HepG2 (cell line): ENCODE measurements around the gene HS6ST2.

Source experiments
- HMGA1 ChIP-seq: sonication (generic); formaldehyde crosslinking; conservative IDR thresholded peaks from 2 replicates; pipeline ENCODE4 v1.4.0; 2020; ENCODE audit warnings: missing genetic modification reagents
- KDM5A ChIP-seq: fragments of 200-600 bp; sonication (generic); IDR thresholded peaks from 2 replicates; pipeline ENCODE4 v1.7.0; 2018; ENCODE audit warnings: antibody characterized with exemption, mild to moderate bottlenecking, low read length, borderline replicate concordance
- MXD4 ChIP-seq: IDR thresholded peaks from 2 replicates; pipeline ENCODE4 v1.6.1; 2016; ENCODE audit warnings: mild to moderate bottlenecking, missing biosample characterization, missing genetic modification reagents
- MYNN ChIP-seq: sonication (generic); formaldehyde crosslinking; IDR thresholded peaks from 2 replicates; pipeline ENCODE4 v1.4.0; 2020; ENCODE audit warnings: mild to moderate bottlenecking, low read depth, missing genetic modification reagents
- POLR2A ChIP-seq, 2 experiments: IDR thresholded peaks; 2 replicates each; pipeline ENCODE4 v1.6.1; 2011; ENCODE audit warnings: low read depth in 2 of 2, low read length in 2 of 2, mild to moderate bottlenecking in 1 of 2, moderate library complexity in 1 of 2; ENCODE audit not compliant: insufficient read depth in 1 of 2
- POLR2AphosphoS5 ChIP-seq: IDR thresholded peaks from 2 replicates; pipeline ENCODE4 v1.6.1; 2012; ENCODE audit warnings: low read depth, low read length
- TAF1 ChIP-seq: sonication (generic); formaldehyde crosslinking; IDR thresholded peaks from 2 replicates; pipeline ENCODE4 v1.4.0; 2020; ENCODE audit warnings: missing genetic modification reagents
- ZC3H4 ChIP-seq: sonication (generic); formaldehyde crosslinking; IDR thresholded peaks from 2 replicates; pipeline ENCODE4 v1.4.0; 2020; ENCODE audit warnings: missing genetic modification reagents, borderline replicate concordance
- ZZZ3 ChIP-seq: sonication (generic); formaldehyde crosslinking; IDR thresholded peaks from 2 replicates; pipeline ENCODE4 v1.4.0; 2020; ENCODE audit warnings: missing genetic modification reagents, mild to moderate bottlenecking, borderline replicate concordance
- TF ChIP-seq, protein P1 (sequence below): sonication (generic); formaldehyde crosslinking; conservative IDR thresholded peaks from 2 replicates; pipeline ENCODE4 v1.4.0; 2020; ENCODE audit warnings: missing genetic modification reagents
- TF ChIP-seq, protein P2 (sequence below): sonication (generic); formaldehyde crosslinking; IDR thresholded peaks from 2 replicates; pipeline ENCODE4 v1.4.0; 2020; ENCODE audit warnings: mild to moderate bottlenecking, missing genetic modification reagents
- TF ChIP-seq, protein P3 (sequence below): IDR thresholded peaks from 2 replicates; pipeline ENCODE4 v1.6.1; 2016; ENCODE audit warnings: low read depth, borderline replicate concordance
- TF ChIP-seq, protein P4 (sequence below): sonication (generic); formaldehyde crosslinking; IDR thresholded peaks from 2 replicates; pipeline ENCODE4 v1.5.0; 2020; ENCODE audit warnings: mild to moderate bottlenecking, missing genetic modification reagents, moderate library complexity

DNA sequence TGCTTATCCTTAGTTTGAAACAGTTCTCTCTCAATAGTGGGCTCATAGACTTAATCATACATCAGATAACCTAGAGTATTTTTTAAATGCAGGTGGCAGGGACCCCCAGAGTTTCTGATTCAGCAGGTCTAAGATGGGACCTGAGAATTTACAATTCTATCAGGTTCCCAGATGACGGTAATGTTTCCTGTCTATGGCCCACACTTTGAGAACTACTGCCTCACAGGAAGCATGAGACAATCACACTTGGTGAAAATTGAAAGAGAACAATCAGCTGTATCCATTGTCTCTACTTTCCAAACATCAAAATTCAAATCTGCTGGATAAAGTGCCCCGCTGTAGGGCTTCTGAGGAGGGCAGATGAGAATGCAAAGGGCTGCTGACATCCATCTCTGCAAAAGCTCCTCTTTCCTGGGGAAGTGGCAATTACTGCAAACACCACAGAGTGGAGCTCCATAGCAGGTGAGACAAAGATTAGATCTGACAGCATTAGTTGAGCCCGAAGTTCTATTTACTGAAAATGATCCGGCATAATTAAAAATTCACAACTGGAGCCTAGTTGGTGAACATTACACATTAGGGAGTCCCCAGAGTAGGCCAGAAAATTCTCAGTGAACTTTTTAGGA is 281.8 kb downstream of the HS6ST2 start:
- TF ChIP-seq KDM5A (no peak), TAF1 (CRISPR knock-in tag) (no peak), POLR2AphosphoS5 (no peak), MXD4 (CRISPR knock-in tag) (no peak), HMGA1 (CRISPR knock-in tag) (no peak), MYNN (CRISPR knock-in tag) (no peak), ZZZ3 (CRISPR knock-in tag) (no peak), POLR2A (IDR thresholded peaks at IDR 0.05; ENCODE audit: insufficient read depth in 1 of 2, low read depth in 2 of 2, low read length in 2 of 2) (no peak), ZC3H4 (CRISPR knock-in tag) (no peak)
- TF ChIP-seq, protein P1, sequence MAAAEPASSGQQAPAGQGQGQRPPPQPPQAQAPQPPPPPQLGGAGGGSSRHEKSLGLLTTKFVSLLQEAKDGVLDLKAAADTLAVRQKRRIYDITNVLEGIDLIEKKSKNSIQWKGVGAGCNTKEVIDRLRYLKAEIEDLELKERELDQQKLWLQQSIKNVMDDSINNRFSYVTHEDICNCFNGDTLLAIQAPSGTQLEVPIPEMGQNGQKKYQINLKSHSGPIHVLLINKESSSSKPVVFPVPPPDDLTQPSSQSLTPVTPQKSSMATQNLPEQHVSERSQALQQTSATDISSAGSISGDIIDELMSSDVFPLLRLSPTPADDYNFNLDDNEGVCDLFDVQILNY (CRISPR knock-in tag) = no peak
- TF ChIP-seq, protein P2, sequence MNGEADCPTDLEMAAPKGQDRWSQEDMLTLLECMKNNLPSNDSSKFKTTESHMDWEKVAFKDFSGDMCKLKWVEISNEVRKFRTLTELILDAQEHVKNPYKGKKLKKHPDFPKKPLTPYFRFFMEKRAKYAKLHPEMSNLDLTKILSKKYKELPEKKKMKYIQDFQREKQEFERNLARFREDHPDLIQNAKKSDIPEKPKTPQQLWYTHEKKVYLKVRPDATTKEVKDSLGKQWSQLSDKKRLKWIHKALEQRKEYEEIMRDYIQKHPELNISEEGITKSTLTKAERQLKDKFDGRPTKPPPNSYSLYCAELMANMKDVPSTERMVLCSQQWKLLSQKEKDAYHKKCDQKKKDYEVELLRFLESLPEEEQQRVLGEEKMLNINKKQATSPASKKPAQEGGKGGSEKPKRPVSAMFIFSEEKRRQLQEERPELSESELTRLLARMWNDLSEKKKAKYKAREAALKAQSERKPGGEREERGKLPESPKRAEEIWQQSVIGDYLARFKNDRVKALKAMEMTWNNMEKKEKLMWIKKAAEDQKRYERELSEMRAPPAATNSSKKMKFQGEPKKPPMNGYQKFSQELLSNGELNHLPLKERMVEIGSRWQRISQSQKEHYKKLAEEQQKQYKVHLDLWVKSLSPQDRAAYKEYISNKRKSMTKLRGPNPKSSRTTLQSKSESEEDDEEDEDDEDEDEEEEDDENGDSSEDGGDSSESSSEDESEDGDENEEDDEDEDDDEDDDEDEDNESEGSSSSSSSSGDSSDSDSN (CRISPR knock-in tag) = no peak
- TF ChIP-seq, protein P3, sequence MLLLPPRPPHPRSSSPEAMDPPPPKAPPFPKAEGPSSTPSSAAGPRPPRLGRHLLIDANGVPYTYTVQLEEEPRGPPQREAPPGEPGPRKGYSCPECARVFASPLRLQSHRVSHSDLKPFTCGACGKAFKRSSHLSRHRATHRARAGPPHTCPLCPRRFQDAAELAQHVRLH (CRISPR knock-in tag) = no peak
- TF ChIP-seq, protein P4, sequence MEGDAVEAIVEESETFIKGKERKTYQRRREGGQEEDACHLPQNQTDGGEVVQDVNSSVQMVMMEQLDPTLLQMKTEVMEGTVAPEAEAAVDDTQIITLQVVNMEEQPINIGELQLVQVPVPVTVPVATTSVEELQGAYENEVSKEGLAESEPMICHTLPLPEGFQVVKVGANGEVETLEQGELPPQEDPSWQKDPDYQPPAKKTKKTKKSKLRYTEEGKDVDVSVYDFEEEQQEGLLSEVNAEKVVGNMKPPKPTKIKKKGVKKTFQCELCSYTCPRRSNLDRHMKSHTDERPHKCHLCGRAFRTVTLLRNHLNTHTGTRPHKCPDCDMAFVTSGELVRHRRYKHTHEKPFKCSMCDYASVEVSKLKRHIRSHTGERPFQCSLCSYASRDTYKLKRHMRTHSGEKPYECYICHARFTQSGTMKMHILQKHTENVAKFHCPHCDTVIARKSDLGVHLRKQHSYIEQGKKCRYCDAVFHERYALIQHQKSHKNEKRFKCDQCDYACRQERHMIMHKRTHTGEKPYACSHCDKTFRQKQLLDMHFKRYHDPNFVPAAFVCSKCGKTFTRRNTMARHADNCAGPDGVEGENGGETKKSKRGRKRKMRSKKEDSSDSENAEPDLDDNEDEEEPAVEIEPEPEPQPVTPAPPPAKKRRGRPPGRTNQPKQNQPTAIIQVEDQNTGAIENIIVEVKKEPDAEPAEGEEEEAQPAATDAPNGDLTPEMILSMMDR (CRISPR knock-in tag) = peak; percentile 11; the same call in 1 of the 2 replicates
